Omental fat pad (tissue), 4 donors: ENCODE results near the gene CNKSR2. TPM values are rescaled to one million over a fixed set of nuclear protein-coding genes. Genes with fewer than 3 reads are reported as not detected.

Source experiments
- ATAC-seq: fragments of 150-250 bp; one replicate; pipeline ENCODE4 v1.9.1; 2016; ENCODE audit warnings: mild to moderate bottlenecking, moderate library complexity; ENCODE audit not compliant: low FRiP score
- DNase-seq: peaks from one replicate; pipeline ENCODE4 v3.0.0-alpha.2; 2019; ENCODE audit warnings: low spot score
- CTCF ChIP-seq, 3 donors: fragments of 450-650 bp; IDR thresholded peaks; one replicate each; pipeline ENCODE4 v1.5.1; 2016 to 2017; ENCODE audit warnings: antibody characterized with exemption in 3 of 3, mild to moderate bottlenecking in 3 of 3, moderate library complexity in 2 of 3
- total RNA-seq, 4 donors: library from RNA; depleted of rRNA; stranded (reverse); fragments of >200 nt; gene quantifications; one replicate each; pipeline ENCODE4 v1.1.0, GENCODE V29; 2016

Gene CNKSR2
- total RNA-seq: 1 to 10 TPM; 4.8 to 9.5 (median 7.6) TPM

GRCh38 chrX:21374163-21374993 lies at the start of gene CNKSR2:
Gene CNKSR2, plus strand, starts transcription at chrX:21374418. Its CDS starts 480 bp downstream, at chrX:21374898.
- no peak for DNase-seq
- TF ChIP-seq CTCF (IDR thresholded peaks at IDR 0.05): no peak
- ATAC-seq: peak; percentile 65

GRCh38 chrX:21354725-21355124 lies 19.5 kb upstream of the CNKSR2 start:
- DNase-seq (no peak), ATAC-seq (no peak)
- no peak for TF ChIP-seq CTCF (IDR thresholded peaks at IDR 0.05)

GRCh38 chrX:21355831-21356230 lies 18.4 kb upstream of the CNKSR2 start:
- TF ChIP-seq CTCF (IDR thresholded peaks at IDR 0.05): no peak
- ATAC-seq: no peak
- DNase-seq: no peak

- no peak for TF ChIP-seq CTCF (IDR thresholded peaks at IDR 0.05)
- no peak for DNase-seq
- ATAC-seq: no peak
These were observed 4.6 kb upstream of the CNKSR2 start for GRCh38 chrX:21369613-21370012.

GRCh38 chrX:21373001-21373400 lies 1.2 kb upstream of the CNKSR2 start:
- TF ChIP-seq CTCF (IDR thresholded peaks at IDR 0.05): no peak
- ATAC-seq (no peak), DNase-seq (no peak)

- no peak for TF ChIP-seq CTCF (IDR thresholded peaks at IDR 0.05)
- peak; percentile 30 for ATAC-seq
- no peak for DNase-seq
These were observed 518 bp upstream of the CNKSR2 start for GRCh38 chrX:21373637-21374162.
